GM18505 (cell line): ENCODE data around the gene MID2.

ENCODE experiments used
- ATAC-seq: cut with Tn5 transposase; IDR thresholded peaks from one replicate; pipeline ENCODE4 v1.9.1; 2021; ENCODE audit not compliant: unreplicated experiment
- POLR2A ChIP-seq: IDR thresholded peaks from 4 replicates; pipeline ENCODE4 v1.6.1; 2011; ENCODE audit warnings: borderline replicate concordance; ENCODE audit not compliant: insufficient read depth, insufficient read length; ENCODE audit errors: extremely low read depth

Gene MID2

GRCh38 chrX:107968623-107969022, 143.0 kb downstream of the MID2 start:
- ATAC-seq, result no peak
- no peak for TF ChIP-seq POLR2A

GRCh38 chrX:107970073-107970472, 144.4 kb downstream of the MID2 start:
- ATAC-seq, result no peak
- TF ChIP-seq POLR2A, result no peak

DNA sequence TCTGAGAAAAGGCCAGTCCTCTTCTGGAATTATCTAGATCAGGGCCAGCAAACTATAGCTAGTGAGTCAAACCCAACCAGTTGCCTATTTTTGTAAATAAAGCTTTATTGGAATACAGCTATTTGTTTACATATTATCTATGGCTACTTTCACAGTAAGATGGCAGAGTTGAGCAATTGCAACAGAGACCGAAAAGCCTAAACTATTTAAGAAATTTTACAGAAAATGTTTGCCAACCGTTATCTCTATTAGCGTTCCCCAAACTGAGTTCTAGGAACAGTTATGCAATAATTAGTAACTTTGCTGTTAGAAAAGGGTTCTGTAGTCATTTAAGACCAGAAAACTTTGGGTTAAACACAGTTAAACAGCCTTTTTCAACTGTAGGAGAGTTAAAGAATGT, 146.0 kb downstream of the MID2 start:
- TF ChIP-seq POLR2A, result no peak
- no peak for ATAC-seq
